CD8-positive, alpha-beta memory T cell (primary cell): ENCODE measurements around the gene MLEC. TPM values are rescaled to one million over a fixed set of nuclear protein-coding genes. Genes with fewer than 3 reads are reported as not detected.

Source experiments
- CTCF ChIA-PET: fragments of 350-600 bp; sonication (Branson Sonifier 250); formaldehyde crosslinking; loops from one replicate; lab custom pipeline; 2021; ENCODE audit warnings: antibody characterized with exemption; lab: Charles Lee
- POLR2A ChIA-PET: fragments of 350-600 bp; sonication (Branson Sonifier 250); formaldehyde crosslinking; loops from one replicate; lab custom pipeline; 2021; ENCODE audit warnings: antibody characterized with exemption; lab: Charles Lee
- DNase-seq, 5 donors: peaks; one replicate each; pipeline versions ENCODE4 v3.0.0 to v3.0.0-alpha.2; 2020 to 2022; ENCODE audit warnings: mixed read lengths in 1 of 5
- H3K27ac ChIP-seq: one replicate; pipeline ENCODE4 v1.7.0; 2013; ENCODE audit warnings: low read depth, mild to moderate bottlenecking, low read length, moderate library complexity
- H3K27me3 ChIP-seq: 2 replicates; pipeline ENCODE4 v1.7.0; 2013; ENCODE audit warnings: low read length, mild to moderate bottlenecking; ENCODE audit not compliant: insufficient read depth, poor library complexity, severe bottlenecking
- H3K36me3 ChIP-seq: 2 replicates; pipeline ENCODE4 v1.7.0; 2013; ENCODE audit warnings: mild to moderate bottlenecking, low read length, moderate library complexity; ENCODE audit not compliant: insufficient read depth
- H3K4me1 ChIP-seq: 2 replicates; pipeline ENCODE4 v1.7.0; 2013; ENCODE audit warnings: mild to moderate bottlenecking, low read length, moderate library complexity; ENCODE audit not compliant: insufficient read depth
- H3K4me3 ChIP-seq: 2 replicates; pipeline ENCODE4 v1.7.0; 2013; ENCODE audit warnings: mild to moderate bottlenecking, low read length
- H3K9me3 ChIP-seq: 2 replicates; pipeline ENCODE4 v1.7.0; 2013; ENCODE audit warnings: mild to moderate bottlenecking, low read length
- H3K27ac Mint-ChIP-seq, 8 donors: one replicate each; pipeline ENCODE4 v1.8.0; 2020 to 2021; ENCODE audit warnings: mixed read lengths in 8 of 8, mild to moderate bottlenecking in 6 of 8, inconsistent platforms in 3 of 8, moderate library complexity in 3 of 8
- H3K27me3 Mint-ChIP-seq, 2 donors: one replicate each; pipeline ENCODE4 v1.8.0; 2020 to 2021; ENCODE audit warnings: mixed read lengths in 2 of 2, mild to moderate bottlenecking in 1 of 2, moderate library complexity in 1 of 2
- H3K36me3 Mint-ChIP-seq, 3 donors: one replicate each; pipeline ENCODE4 v1.8.0; 2020 to 2021; ENCODE audit warnings: mixed read lengths in 3 of 3, inconsistent platforms in 1 of 3, mild to moderate bottlenecking in 1 of 3
- H3K4me1 Mint-ChIP-seq, 3 donors: one replicate each; pipeline ENCODE4 v1.8.0; 2020 to 2021; ENCODE audit warnings: mixed read lengths in 3 of 3, inconsistent platforms in 1 of 3, mild to moderate bottlenecking in 1 of 3
- H3K4me3 Mint-ChIP-seq, 7 donors: one replicate each; pipeline ENCODE4 v1.8.0; 2020 to 2021; ENCODE audit warnings: mixed read lengths in 7 of 7, mild to moderate bottlenecking in 6 of 7, moderate library complexity in 4 of 7, inconsistent platforms in 2 of 7
- H3K9me3 Mint-ChIP-seq, 5 donors: one replicate each; pipeline ENCODE4 v1.8.0; 2020 to 2022; ENCODE audit warnings: mixed read lengths in 5 of 5, mild to moderate bottlenecking in 3 of 5, moderate library complexity in 2 of 5, inconsistent platforms in 1 of 5
- polyA plus RNA-seq: library from polyadenylated mRNA; unstranded; fragments of 300-500 nt; fragmentation: Illumina TruSeq; gene quantifications from one replicate; pipeline ENCODE4 v1.2.3, GENCODE V29; 2021
- total RNA-seq, 2 experiments: library from RNA; stranded (reverse); gene quantifications; one replicate each; pipeline ENCODE4 v1.2.3, GENCODE V29; 2021

MLEC gene
- total and polyA plus RNA-seq, 3 experiments from 2014 or later = 74.9 to 143 (median 130) TPM

GRCh38 chr12:120677765-120678473 is 9.0 kb upstream of the MLEC start:
- Histone ChIP-seq H3K36me3 (no peaks in the 10 kb centered on the region), H3K4me1 (no peaks in the 10 kb centered on the region), H3K4me3 (no peak overlapping the region), H3K9me3 (no peaks in the 10 kb centered on the region), H3K27me3 (no peaks in the 10 kb centered on the region), H3K27ac (no peak overlapping the region)
- H3K27ac Mint-ChIP-seq = no peak overlapping the region
- H3K36me3 Mint-ChIP-seq = no peaks in the 10 kb centered on the region
- no peaks in the 10 kb centered on the region for H3K9me3 Mint-ChIP-seq
- peaks cover 0 to 10% (median 6%) of the 10 kb centered on the region in 3 donors for H3K4me1 Mint-ChIP-seq
- ChIA-PET POLR2A (no interaction called here), CTCF (interaction anchor here (1.3 to 2.0 kb wide), 3 partner anchors 17 to 29 kb away, joined by 3 to 9 read pairs (median 3); no protein-coding TSS in a partner anchor)
- no peak for DNase-seq
- H3K4me3 Mint-ChIP-seq = peak overlapping the region in 1 of 7 donors; percentile 34
- H3K27me3 Mint-ChIP-seq = peaks cover 12 to 16% of the 10 kb centered on the region in 2 donors

GRCh38 chr12:120678572-120678971 is 8.4 kb upstream of the MLEC start:
- Histone ChIP-seq H3K4me3 (no peak overlapping the region), H3K27ac (no peak overlapping the region), H3K4me1 (no peaks in the 10 kb centered on the region), H3K27me3 (no peaks in the 10 kb centered on the region), H3K36me3 (no peaks in the 10 kb centered on the region), H3K9me3 (no peaks in the 10 kb centered on the region)
- Mint-ChIP-seq H3K27ac (no peak overlapping the region), H3K27me3 (peaks cover 14 to 15% of the 10 kb centered on the region in 2 donors), H3K36me3 (no peaks in the 10 kb centered on the region), H3K9me3 (no peaks in the 10 kb centered on the region), H3K4me1 (peaks cover 0 to 10% (median 6%) of the 10 kb centered on the region in 3 donors), H3K4me3 (peak overlapping the region in 1 of 7 donors; percentile 23)
- ChIA-PET POLR2A (interaction anchor here (0.6 kb wide), 1 partner anchor 418 kb away, joined by 4 read pairs; no protein-coding TSS in a partner anchor), CTCF (interaction anchor here (1.3 to 2.0 kb wide), 3 partner anchors 18 to 30 kb away, joined by 3 to 9 read pairs (median 3); no protein-coding TSS in a partner anchor)
- DNase-seq = no peak

- Mint-ChIP-seq H3K27ac (peak overlapping the region in 1 of 8 donors; percentile 9), H3K36me3 (no peaks in the 10 kb centered on the region), H3K27me3 (peaks cover 9 to 11% of the 10 kb centered on the region in 2 donors), H3K4me1 (peaks cover 0 to 10% (median 6%) of the 10 kb centered on the region in 3 donors), H3K9me3 (no peaks in the 10 kb centered on the region), H3K4me3 (no peak overlapping the region)
- Histone ChIP-seq H3K27ac (no peak overlapping the region), H3K4me3 (no peak overlapping the region), H3K36me3 (no peaks in the 10 kb centered on the region), H3K9me3 (no peaks in the 10 kb centered on the region), H3K4me1 (no peaks in the 10 kb centered on the region), H3K27me3 (no peaks in the 10 kb centered on the region)
- no peak for DNase-seq
- ChIA-PET CTCF (no interaction called here), POLR2A (no interaction called here)
Observed at GRCh38 chr12:120680165-120680738, 6.7 kb upstream of the MLEC start.

- Mint-ChIP-seq H3K27me3 (peaks cover 0 to 6% of the 10 kb centered on the region in 2 donors), H3K36me3 (peaks cover 0 to 6% (median 0%) of the 10 kb centered on the region in 3 donors), H3K27ac (peak overlapping the region in 2 of 8 donors; percentile 27 to 94), H3K4me3 (peak overlapping the region in 3 of 7 donors; percentile 3 to 81 (median 66)), H3K9me3 (no peaks in the 10 kb centered on the region), H3K4me1 (peaks cover 20% of the 10 kb centered on the region in 3 donors)
- CTCF ChIA-PET = no interaction called here
- POLR2A ChIA-PET = interaction anchor here (0.6 kb wide), 1 partner anchor 115 kb away, joined by 3 read pairs; no protein-coding TSS in a partner anchor
- Histone ChIP-seq H3K4me1 (peaks cover 20% of the 10 kb centered on the region), H3K36me3 (no peaks in the 10 kb centered on the region), H3K27ac (no peak overlapping the region), H3K27me3 (no peaks in the 10 kb centered on the region), H3K9me3 (no peaks in the 10 kb centered on the region), H3K4me3 (no peak overlapping the region)
- no peak for DNase-seq
Observed at GRCh38 chr12:120684523-120684932, 2.4 kb upstream of the MLEC start.

GRCh38 chr12:120685522-120685921 is 1.4 kb upstream of the MLEC start:
- Mint-ChIP-seq H3K27me3 (peaks cover 0 to 4% of the 10 kb centered on the region in 2 donors), H3K36me3 (peaks cover 0 to 6% (median 0%) of the 10 kb centered on the region in 3 donors), H3K4me1 (peaks cover 27 to 30% (median 29%) of the 10 kb centered on the region in 3 donors), H3K27ac (peak overlapping the region in 6 of 8 donors; percentile 47 to 97 (median 94)), H3K4me3 (peak overlapping the region; percentile 66 to 97 (median 94)), H3K9me3 (no peaks in the 10 kb centered on the region)
- DNase-seq = no peak
- ChIA-PET CTCF (interaction anchor here (1.5 to 1.7 kb wide), 2 partner anchors 37 to 104 kb away, joined by 4 to 11 read pairs; partner anchors contain the start of gene POP5), POLR2A (no interaction called here)
- Histone ChIP-seq H3K36me3 (no peaks in the 10 kb centered on the region), H3K27me3 (no peaks in the 10 kb centered on the region), H3K9me3 (no peaks in the 10 kb centered on the region), H3K4me3 (no peak overlapping the region), H3K27ac (peak overlapping the region; percentile 82), H3K4me1 (peaks cover 23% of the 10 kb centered on the region)

GRCh38 chr12:120686151-120686689 is 729 bp upstream of the MLEC start:
- H3K27ac ChIP-seq = peak overlapping the region; percentile 82
- peaks cover 0 to 8% (median 0%) of the 10 kb centered on the region in 3 donors for H3K36me3 Mint-ChIP-seq
- H3K36me3 ChIP-seq = no peaks in the 10 kb centered on the region
- peak overlapping the region; percentile 83 for H3K4me3 ChIP-seq
- peaks cover 0 to 4% of the 10 kb centered on the region in 2 donors for H3K27me3 Mint-ChIP-seq
- H3K9me3 ChIP-seq = no peaks in the 10 kb centered on the region
- H3K4me1 ChIP-seq = peaks cover 23% of the 10 kb centered on the region
- H3K27me3 ChIP-seq = no peaks in the 10 kb centered on the region
- ChIA-PET POLR2A (interaction anchor here (0.8 to 1.5 kb wide), 3 partner anchors 24 to 394 kb away, joined by 4 to 7 read pairs (median 5); partner anchors contain the start of genes POP5, RNU4-2 and UNC119B), CTCF (interaction anchor here (0.7 to 1.7 kb wide), 4 partner anchors 37 to 105 kb away, joined by 3 to 11 read pairs (median 4); partner anchors contain the start of gene POP5)
- peaks cover 32 to 37% (median 36%) of the 10 kb centered on the region in 3 donors for H3K4me1 Mint-ChIP-seq
- no peaks in the 10 kb centered on the region for H3K9me3 Mint-ChIP-seq
- DNase-seq = peak; percentile 96 to 99 (median 97)
- H3K27ac Mint-ChIP-seq = peak overlapping the region; percentile 92 to 97 (median 94)
- H3K4me3 Mint-ChIP-seq = peak overlapping the region; percentile 92 to 97 (median 94)

GRCh38 chr12:120687578-120688289 is 785 bp downstream of the MLEC start:
- Mint-ChIP-seq H3K9me3 (no peaks in the 10 kb centered on the region), H3K27me3 (peaks cover 0 to 4% of the 10 kb centered on the region in 2 donors), H3K36me3 (peaks cover 0 to 10% (median 2%) of the 10 kb centered on the region in 3 donors), H3K4me3 (peak overlapping the region; percentile 86 to 94 (median 91)), H3K4me1 (peaks cover 41 to 50% (median 49%) of the 10 kb centered on the region in 3 donors), H3K27ac (peak overlapping the region; percentile 5 to 92 (median 78))
- DNase-seq = peak in 3 of 5 donors; percentile 18 to 28 (median 22)
- ChIA-PET POLR2A (interaction anchor here (1.5 kb wide), 1 partner anchor 396 kb away, joined by 4 read pairs; the partner anchor contains the start of gene RNU4-2), CTCF (interaction anchor here (1.1 to 1.3 kb wide), 3 partner anchors 21 to 409 kb away, joined by 3 to 4 read pairs (median 4); no protein-coding TSS in a partner anchor)
- H3K4me1 ChIP-seq = peaks cover 30% of the 10 kb centered on the region
- no peaks in the 10 kb centered on the region for H3K27me3 ChIP-seq
- peak overlapping the region; percentile 75 for H3K4me3 ChIP-seq
- no peaks in the 10 kb centered on the region for H3K9me3 ChIP-seq
- peaks cover 6% of the 10 kb centered on the region for H3K36me3 ChIP-seq
- H3K27ac ChIP-seq = peak overlapping the region; percentile 73
